IMR-90 (cell line): ENCODE results near the gene SYNRG.

Experiments
- BHLHE40 ChIP-seq: fragments of 150-350 bp; IDR thresholded peaks from 2 replicates; pipeline ENCODE4 v1.6.1; 2016; ENCODE audit warnings: mild to moderate bottlenecking, low read depth, low read length
- CEBPB ChIP-seq: IDR thresholded peaks from 2 replicates; pipeline ENCODE4 v1.6.1; 2012; ENCODE audit warnings: low read depth, low read length, improper control_type of control experiment
- CHD1 ChIP-seq: IDR thresholded peaks from 2 replicates; pipeline ENCODE4 v1.6.1; 2012; ENCODE audit warnings: low read depth, low read length, improper control_type of control experiment
- FOS ChIP-seq: fragments of 150-350 bp; IDR thresholded peaks from 2 replicates; pipeline ENCODE4 v1.6.1; 2016; ENCODE audit warnings: low read depth, low read length
- MXI1 ChIP-seq: IDR thresholded peaks from 2 replicates; pipeline ENCODE4 v1.6.1; 2012; ENCODE audit warnings: low read depth, mild to moderate bottlenecking, low read length, moderate library complexity, borderline replicate concordance
- POLR2A ChIP-seq: IDR thresholded peaks from 2 replicates; pipeline ENCODE4 v1.6.1; 2012; ENCODE audit warnings: mild to moderate bottlenecking, low read depth, low read length
- RAD21 ChIP-seq: IDR thresholded peaks from 2 replicates; pipeline ENCODE4 v1.6.1; 2012; ENCODE audit warnings: low read length, improper control_type of control experiment
- RCOR1 ChIP-seq: IDR thresholded peaks from 2 replicates; pipeline ENCODE4 v1.6.1; 2012; ENCODE audit warnings: mild to moderate bottlenecking, low read length, improper control_type of control experiment; ENCODE audit not compliant: insufficient replicate concordance
- RFX5 ChIP-seq: IDR thresholded peaks from 2 replicates; pipeline ENCODE4 v1.8.0; 2012; ENCODE audit warnings: low read depth, mild to moderate bottlenecking, low read length, moderate library complexity
- SMC3 ChIP-seq: fragments of 150-350 bp; IDR thresholded peaks from 2 replicates; pipeline ENCODE4 v1.6.1; 2016; ENCODE audit warnings: low read depth, mild to moderate bottlenecking, antibody characterized with exemption, low read length, moderate library complexity
- TF ChIP-seq, protein P1 (sequence below): conservative IDR thresholded peaks from 2 replicates; pipeline ENCODE4 v1.5.1; 2012; ENCODE audit warnings: mild to moderate bottlenecking, low read depth, low read length, improper control_type of control experiment
- TF ChIP-seq, protein P2 (sequence below): fragments of 150-350 bp; IDR thresholded peaks from 2 replicates; pipeline ENCODE4 v1.6.1; 2017; ENCODE audit warnings: mild to moderate bottlenecking, antibody characterized with exemption, low read length, low read depth

DNA sequence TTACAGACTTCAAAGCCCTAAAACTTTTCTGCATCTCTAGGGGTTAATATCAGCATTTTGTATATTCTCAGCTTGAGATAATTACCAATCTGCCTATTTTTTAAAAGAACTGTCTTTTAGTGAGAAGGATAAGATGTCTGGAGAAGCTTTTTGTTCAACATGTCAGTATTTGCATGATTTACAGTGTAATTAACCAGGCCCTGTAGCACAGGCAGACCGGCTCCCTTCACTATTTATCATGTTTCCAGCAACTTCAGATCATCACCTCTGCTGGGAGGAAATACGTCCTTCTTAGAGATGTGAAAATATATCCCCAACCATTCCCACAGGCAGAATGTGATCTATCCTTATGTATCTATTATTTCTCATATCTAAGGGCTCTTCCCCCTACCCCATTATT is 42.6 kb upstream of the SYNRG start:
- TF ChIP-seq, protein P1, sequence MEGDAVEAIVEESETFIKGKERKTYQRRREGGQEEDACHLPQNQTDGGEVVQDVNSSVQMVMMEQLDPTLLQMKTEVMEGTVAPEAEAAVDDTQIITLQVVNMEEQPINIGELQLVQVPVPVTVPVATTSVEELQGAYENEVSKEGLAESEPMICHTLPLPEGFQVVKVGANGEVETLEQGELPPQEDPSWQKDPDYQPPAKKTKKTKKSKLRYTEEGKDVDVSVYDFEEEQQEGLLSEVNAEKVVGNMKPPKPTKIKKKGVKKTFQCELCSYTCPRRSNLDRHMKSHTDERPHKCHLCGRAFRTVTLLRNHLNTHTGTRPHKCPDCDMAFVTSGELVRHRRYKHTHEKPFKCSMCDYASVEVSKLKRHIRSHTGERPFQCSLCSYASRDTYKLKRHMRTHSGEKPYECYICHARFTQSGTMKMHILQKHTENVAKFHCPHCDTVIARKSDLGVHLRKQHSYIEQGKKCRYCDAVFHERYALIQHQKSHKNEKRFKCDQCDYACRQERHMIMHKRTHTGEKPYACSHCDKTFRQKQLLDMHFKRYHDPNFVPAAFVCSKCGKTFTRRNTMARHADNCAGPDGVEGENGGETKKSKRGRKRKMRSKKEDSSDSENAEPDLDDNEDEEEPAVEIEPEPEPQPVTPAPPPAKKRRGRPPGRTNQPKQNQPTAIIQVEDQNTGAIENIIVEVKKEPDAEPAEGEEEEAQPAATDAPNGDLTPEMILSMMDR, result no peak
- TF ChIP-seq POLR2A (no peak), CHD1 (no peak), SMC3 (no peak), RAD21 (no peak), RFX5 (no peak), CEBPB (no peak), MXI1 (no peak), BHLHE40 (no peak), RCOR1 (no peak), FOS (no peak)
- TF ChIP-seq, protein P2, sequence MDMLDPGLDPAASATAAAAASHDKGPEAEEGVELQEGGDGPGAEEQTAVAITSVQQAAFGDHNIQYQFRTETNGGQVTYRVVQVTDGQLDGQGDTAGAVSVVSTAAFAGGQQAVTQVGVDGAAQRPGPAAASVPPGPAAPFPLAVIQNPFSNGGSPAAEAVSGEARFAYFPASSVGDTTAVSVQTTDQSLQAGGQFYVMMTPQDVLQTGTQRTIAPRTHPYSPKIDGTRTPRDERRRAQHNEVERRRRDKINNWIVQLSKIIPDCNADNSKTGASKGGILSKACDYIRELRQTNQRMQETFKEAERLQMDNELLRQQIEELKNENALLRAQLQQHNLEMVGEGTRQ, result no peak
